ENCODE data around the gene CRISP1. TPM values are rescaled to one million over a fixed set of nuclear protein-coding genes. Genes with fewer than 3 reads are reported as not detected.

Gene CRISP1
- total and polyA plus RNA-seq, 2 of the 8 experiments (the other 6 are each of a cell fraction or from before 2014, with no cell fraction given): not detected

- Histone ChIP-seq H3K9ac (replicated peaks in 1 of 4; ENCODE audit: extremely low read depth in 1 of 4, low read depth in 3 of 4, low read length in 3 of 4) (no peak overlapping the region), H3K56ac (replicated peaks; ENCODE audit: insufficient read length, low read depth, low read length) (no peak overlapping the region), H3K4me2 (ENCODE audit: insufficient read depth in 1 of 2, low read depth in 2 of 2, low read length in 2 of 2) (no peak overlapping the region), H3K4me1 (replicated peaks in 1 of 4; ENCODE audit: control insufficient read depth in 3 of 4, insufficient read depth in 4 of 4, low read length in 3 of 4) (peaks cover 4 to 26% (median 14%) of the 10 kb centered on the region in 4 experiments; a peak in 5 of 7 replicates), H3K79me1 (ENCODE audit: low read depth, low read length) (no peaks in the 10 kb centered on the region), H3K18ac (ENCODE audit: extremely low read depth, low read length) (no peak overlapping the region), H3K27ac (ENCODE audit: low read depth, low read length) (no peak overlapping the region), H2BK120ac (replicated peaks; ENCODE audit: low read depth, low read length) (no peak overlapping the region), H3K4ac (replicated peaks; ENCODE audit: insufficient read length, low read depth, low read length) (no peak overlapping the region), H3K27me3 (replicated peaks in 1 of 4; ENCODE audit: control insufficient read depth in 3 of 4, extremely low read depth in 1 of 4, insufficient read depth in 3 of 4, low read length in 3 of 4) (no peaks in the 10 kb centered on the region), H3K36me3 (ENCODE audit: control insufficient read depth in 2 of 4, insufficient read depth in 4 of 4, low read length in 3 of 4) (no peaks in the 10 kb centered on the region), H4K20me1 (replicated peaks in 1 of 2; ENCODE audit: control insufficient read depth in 1 of 2, insufficient read depth in 2 of 2, low read length in 2 of 2) (no peaks in the 10 kb centered on the region), H3K9me3 (ENCODE audit: insufficient read depth in 2 of 2, low read depth in 1 of 2, low read length in 1 of 2) (no peaks in the 10 kb centered on the region), H2AK5ac (ENCODE audit: low read depth, low read length) (no peak overlapping the region), H4K5ac (ENCODE audit: insufficient read length, low read depth, low read length) (peak overlapping the region; percentile 39), H2BK15ac (ENCODE audit: low read length) (no peak overlapping the region), H3K4me3 (ENCODE audit: extremely low read depth in 1 of 4, insufficient read depth in 2 of 4, low read depth in 3 of 4, low read length in 4 of 4) (no peak overlapping the region), H3K23me2 (ENCODE audit: low read depth, low read length) (no peaks in the 10 kb centered on the region; the same call in 1 of the 2 replicates), H2BK12ac (ENCODE audit: low read depth, low read length) (no peak overlapping the region), H3K14ac (ENCODE audit: insufficient read length) (no peak overlapping the region), H4K8ac (ENCODE audit: extremely low read depth, insufficient read depth, low read length) (no peak overlapping the region), H3K23ac (ENCODE audit: insufficient read length) (no peak overlapping the region), H4K91ac (replicated peaks; ENCODE audit: insufficient read length, low read length) (no peak overlapping the region), H2BK20ac (ENCODE audit: low read length) (no peak overlapping the region), H2BK5ac (ENCODE audit: low read depth, low read length) (no peak overlapping the region), H2AFZ (ENCODE audit: low read length) (no peak overlapping the region), H3K79me2 (ENCODE audit: control insufficient read depth in 1 of 2, insufficient read depth in 2 of 2, low read length in 2 of 2) (no peaks in the 10 kb centered on the region)
- FAIRE-seq (no peak), DNase-seq (ENCODE audit: low read depth in 1 of 2, low spot score in 2 of 2) (no peak)
- ChIA-PET CTCF (ENCODE audit: partially characterized antibody) (interaction anchor here (0.9 to 1.7 kb wide), 3 partner anchors 10 to 116 kb away, joined by 3 to 6 read pairs (median 4); no protein-coding TSS in a partner anchor), POLR2A (ENCODE audit: partially characterized antibody) (no interaction called here)
- 64% methylated on average over 3 of the region's 3 CpGs; no CpG with 5 or more reads in 1 of the 2 experiments for WGBS, 2 experiments (ENCODE audit: extremely low coverage in 1 of 2, insufficient coverage in 1 of 2, insufficient read length in 1 of 2, insufficient replicate concordance in 2 of 2, low coverage in 1 of 2, low lambda C conversion rate in 2 of 2, missing lambda C conversion rate in 1 of 2)
- no peak for TF ChIP-seq ASH2L (IDR thresholded peaks at IDR 0.05; ENCODE audit: low read length)
- peak in 1 of 3 experiments; percentile 1; a peak in 1 of 4 replicates for TF ChIP-seq CTCF (IDR thresholded peaks at IDR 0.05; ENCODE audit: control extremely low read depth in 1 of 3, insufficient read depth in 1 of 3, low read depth in 1 of 3, low read length in 3 of 3)
Measured at GRCh38 chr6:49915035-49915434, 48.7 kb upstream of the CRISP1 start.

All from H1 (cell line).